GM18951 (cell line): ENCODE measurements around the gene ROBO1.

Experiments used
- POLR2A ChIP-seq: IDR thresholded peaks from 4 replicates; pipeline ENCODE4 v1.6.1; 2011; ENCODE audit warnings: mild to moderate bottlenecking; ENCODE audit not compliant: insufficient read length, insufficient read depth; ENCODE audit errors: extremely low read depth
- in situ Hi-C: fragments of 300-500 bp; cut with MboI; formaldehyde crosslinking; loops from one replicate; pipeline ENCODE4 v1.12.0; 2022; ENCODE audit warnings: low sequenced_read_pairs, mixed read lengths, inconsistent platforms; ENCODE audit not compliant: unreplicated experiment

The ROBO1 gene

DNA sequence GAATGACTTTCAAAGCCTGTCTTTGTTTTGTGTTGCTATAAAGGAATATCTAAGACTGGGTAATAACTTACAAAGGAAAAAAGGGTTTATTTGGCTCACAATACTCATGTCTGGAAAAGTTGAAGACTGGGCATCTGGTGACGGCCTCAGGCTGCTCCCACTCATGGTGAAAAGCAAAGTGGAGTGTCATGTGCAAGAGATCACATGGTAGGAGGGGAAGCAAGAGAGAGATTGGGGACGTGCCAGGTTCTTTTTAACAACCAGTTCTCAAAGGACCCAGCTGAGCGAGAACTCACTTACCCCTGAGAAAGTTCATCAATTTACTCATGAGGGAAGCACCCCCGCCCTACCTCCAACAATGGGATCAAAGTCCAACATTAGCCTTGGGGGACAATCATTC is 929.4 kb downstream of the ROBO1 start:
- no peak for TF ChIP-seq POLR2A
- in situ Hi-C loops = no loop called here

DNA sequence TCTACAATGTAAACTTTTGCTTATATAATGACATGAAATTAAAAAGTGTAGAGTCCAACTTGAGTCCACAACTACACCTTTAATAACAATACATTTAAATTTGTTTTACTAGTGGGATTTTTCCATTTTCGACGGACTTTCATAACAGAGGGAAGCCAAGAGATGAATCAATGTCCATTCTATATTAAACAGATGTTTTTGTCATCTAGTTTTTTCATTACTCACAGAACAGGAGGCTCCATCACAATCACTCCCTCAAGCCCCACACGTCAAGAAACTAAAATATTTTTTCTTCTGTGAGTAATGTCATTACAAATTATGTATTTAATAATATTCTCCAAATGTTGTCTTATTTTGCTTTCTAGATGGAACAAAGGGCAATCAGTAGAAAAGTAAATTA is 932.9 kb downstream of the ROBO1 start:
- TF ChIP-seq POLR2A = no peak
- in situ Hi-C loops = no loop called here

DNA sequence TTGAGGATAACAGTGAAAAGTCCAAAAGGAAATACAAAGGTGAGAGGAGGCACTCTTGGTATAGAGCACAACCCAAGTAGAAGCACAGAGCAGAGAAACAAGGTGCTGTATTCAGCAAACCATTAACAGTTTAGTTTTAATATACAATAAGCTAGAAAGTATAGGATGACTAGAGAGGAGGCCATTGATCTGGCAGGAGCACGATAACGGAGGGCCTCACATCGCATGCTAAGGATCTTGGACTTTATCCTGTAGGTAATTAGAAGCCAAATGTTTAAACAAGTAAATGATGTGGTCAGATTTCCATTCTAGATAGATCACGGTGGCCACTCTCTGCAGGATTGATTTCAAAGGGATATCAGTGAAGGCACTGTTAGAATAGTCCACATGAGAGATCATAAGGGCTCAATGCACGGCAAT is 935.0 kb downstream of the ROBO1 start:
- in situ Hi-C loops = no loop called here
- TF ChIP-seq POLR2A = no peak

- no peak for TF ChIP-seq POLR2A
- in situ Hi-C loops = no loop called here
Observed at GRCh38 chr3:78831446-78831972, 936.3 kb downstream of the ROBO1 start.

DNA sequence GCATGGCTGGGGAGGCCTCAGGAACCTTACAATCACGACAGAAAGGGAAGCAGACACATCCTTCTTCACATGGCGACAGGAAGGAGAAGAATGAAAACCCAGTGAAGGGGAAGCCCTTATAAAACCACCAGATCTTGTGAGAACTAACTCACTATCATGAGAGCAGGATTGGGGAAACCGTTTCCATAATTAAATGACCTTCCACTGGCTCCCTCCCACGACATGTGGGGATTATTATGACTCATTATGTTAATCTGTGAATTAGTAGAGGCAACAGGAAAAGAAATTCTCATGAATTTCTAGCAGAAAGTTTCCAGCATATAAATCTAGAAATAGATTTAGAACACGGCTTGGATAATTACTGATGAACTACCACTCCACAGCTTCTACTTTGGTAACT is 937.3 kb downstream of the ROBO1 start:
- TF ChIP-seq POLR2A = no peak
- in situ Hi-C loops = no loop called here

DNA sequence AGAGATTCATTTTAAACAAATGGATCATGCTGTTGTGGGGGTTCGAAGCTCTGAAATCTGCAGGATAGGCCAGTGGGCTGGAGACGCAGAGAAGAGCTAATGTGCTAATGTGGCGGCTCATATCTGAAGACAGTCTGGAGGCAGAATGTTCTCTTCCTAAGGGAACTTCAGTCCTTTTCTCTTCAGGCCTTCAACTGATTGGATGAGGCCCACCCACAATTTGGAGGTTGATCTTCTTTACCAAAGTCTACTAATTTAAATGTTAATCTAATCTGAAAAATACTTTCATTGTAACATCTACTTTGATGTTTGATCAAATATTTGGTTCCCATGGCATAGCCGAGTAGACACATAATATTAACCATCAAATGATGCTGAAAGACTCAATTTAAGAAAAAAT is 940.2 kb downstream of the ROBO1 start:
- no peak for TF ChIP-seq POLR2A
- in situ Hi-C loops = no loop called here

DNA sequence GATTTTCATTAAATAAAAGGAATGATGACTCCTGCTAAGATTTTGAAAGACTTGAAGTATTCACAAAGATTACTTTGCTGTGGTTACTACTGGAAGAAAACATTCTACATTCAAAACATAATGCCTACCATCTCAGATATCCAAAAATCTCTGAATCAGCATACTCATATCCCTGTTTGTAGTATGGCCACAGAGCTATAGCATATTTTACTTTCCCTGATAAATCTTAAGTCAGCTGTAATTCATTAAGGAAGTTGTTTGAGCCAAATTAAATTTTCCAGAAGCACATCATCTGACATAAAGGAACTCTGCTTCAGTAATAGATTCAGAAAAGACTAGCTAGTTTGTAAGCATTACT is 942.0 kb downstream of the ROBO1 start:
- in situ Hi-C loops = no loop called here
- TF ChIP-seq POLR2A = no peak

GRCh38 chr3:78825118-78825857 is 942.5 kb downstream of the ROBO1 start:
- in situ Hi-C loops = no loop called here
- no peak for TF ChIP-seq POLR2A

DNA sequence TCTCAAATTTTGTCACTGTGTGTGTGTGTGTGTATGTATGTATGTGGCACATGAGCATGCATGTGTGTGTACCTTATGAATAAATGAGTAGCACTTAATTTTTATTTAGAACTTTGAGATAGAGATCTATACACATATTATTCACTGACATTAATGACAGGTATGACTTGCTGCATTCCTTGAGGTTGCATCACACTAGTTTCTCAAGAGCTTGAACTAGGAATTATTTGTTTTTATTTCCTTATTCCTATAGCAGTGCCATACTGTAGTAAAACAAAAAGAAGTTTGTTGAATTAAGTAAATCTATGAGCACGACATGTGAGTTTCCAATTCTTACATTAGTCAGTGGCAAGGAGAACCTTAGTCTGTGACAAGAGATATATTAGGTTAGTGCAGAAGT is 943.9 kb downstream of the ROBO1 start:
- TF ChIP-seq POLR2A = no peak
- in situ Hi-C loops = no loop called here

GRCh38 chr3:78823434-78823833 is 944.4 kb downstream of the ROBO1 start:
- TF ChIP-seq POLR2A = no peak
- in situ Hi-C loops = no loop called here

DNA sequence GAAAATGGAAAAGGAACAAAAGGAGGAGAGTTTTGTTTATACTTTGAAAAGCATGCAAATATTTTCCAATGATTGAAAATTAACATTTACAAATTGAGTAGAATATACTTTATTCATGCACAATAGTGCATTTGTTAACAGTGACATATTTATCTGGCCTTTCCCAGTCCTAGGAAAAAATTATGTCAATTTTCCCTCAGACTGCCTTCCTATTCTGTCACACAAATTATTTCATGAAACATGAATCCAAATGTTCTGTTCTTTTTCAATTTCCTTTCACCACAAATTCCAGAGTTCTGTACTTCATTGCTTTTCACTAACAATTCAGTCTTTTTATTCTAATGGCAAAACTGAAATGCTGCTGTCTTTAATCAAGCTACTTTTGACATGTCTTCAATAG is 945.1 kb downstream of the ROBO1 start:
- in situ Hi-C loops = no loop called here
- TF ChIP-seq POLR2A = no peak

DNA sequence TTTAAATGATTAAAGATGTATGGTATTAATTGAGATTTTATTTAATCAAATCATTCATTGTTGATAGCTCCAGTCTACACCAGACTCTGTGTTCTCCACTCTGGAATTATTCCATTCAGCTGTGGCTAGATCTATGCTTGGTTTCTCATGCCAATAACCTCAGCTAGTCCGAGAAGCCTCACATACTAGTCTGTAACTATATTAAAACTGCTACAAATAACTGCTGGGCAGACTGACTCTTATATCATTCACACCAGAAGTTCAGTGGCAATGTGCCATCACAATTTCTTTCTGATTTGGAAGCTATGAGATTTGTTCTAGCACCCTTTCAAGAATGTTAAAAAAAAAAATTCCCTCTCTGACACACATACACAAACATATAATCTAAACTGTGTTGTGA is 947.3 kb downstream of the ROBO1 start:
- no peak for TF ChIP-seq POLR2A
- in situ Hi-C loops = no loop called here

GRCh38 chr3:78818161-78818985 is 949.4 kb downstream of the ROBO1 start:
- in situ Hi-C loops = no loop called here
- TF ChIP-seq POLR2A = no peak
